Measurements from ENCODE around the gene ACOXL.

ACOXL gene

DNA sequence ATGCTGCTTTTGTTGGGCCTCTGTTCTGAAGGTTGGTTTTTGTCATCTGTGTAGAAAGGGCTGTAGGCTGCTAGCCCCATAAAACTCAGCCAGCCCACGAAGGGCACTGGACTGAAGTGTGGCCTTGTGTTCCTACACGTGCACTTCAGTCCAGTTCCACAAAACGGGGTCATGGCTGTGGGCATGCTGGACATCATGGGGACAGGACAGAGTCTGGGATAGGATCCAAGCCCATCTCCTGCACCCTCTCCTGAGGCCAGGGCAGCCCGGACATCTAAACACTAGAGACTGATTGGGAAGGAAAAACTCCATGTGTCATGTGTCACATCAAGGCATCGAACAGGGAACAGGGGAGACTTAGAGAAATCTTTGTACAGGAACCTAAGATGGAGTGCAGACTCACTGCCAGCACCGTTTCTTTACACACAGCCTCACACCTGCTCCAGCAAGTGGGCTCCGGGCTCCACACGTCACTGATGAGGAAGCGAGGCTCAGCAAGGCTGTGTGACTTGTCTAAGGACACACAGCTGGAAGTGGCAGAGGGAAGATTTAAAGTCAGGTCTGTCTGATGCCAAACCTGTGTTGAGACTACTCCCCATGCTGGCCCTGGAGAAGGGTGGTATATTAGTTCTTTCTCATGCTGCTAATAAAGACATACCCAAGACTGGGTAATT lies 313.5 kb downstream of the ACOXL start:
- DNase-seq: no peak

GRCh38 chr2:111046670-111047069 lies 314.3 kb downstream of the ACOXL start:
- DNase-seq: no peak

- no peak for DNase-seq
These were observed 316.7 kb downstream of the ACOXL start for GRCh38 chr2:111048856-111049768.

GRCh38 chr2:111049792-111050640 lies 317.6 kb downstream of the ACOXL start:
- DNase-seq: no peak

GRCh38 chr2:111050701-111051376 lies 318.5 kb downstream of the ACOXL start:
- no peak for DNase-seq

- DNase-seq: no peak
These were observed 320.2 kb downstream of the ACOXL start for GRCh38 chr2:111052621-111053020.

- no peak for DNase-seq
These were observed 320.9 kb downstream of the ACOXL start for GRCh38 chr2:111053266-111053665.

DNA sequence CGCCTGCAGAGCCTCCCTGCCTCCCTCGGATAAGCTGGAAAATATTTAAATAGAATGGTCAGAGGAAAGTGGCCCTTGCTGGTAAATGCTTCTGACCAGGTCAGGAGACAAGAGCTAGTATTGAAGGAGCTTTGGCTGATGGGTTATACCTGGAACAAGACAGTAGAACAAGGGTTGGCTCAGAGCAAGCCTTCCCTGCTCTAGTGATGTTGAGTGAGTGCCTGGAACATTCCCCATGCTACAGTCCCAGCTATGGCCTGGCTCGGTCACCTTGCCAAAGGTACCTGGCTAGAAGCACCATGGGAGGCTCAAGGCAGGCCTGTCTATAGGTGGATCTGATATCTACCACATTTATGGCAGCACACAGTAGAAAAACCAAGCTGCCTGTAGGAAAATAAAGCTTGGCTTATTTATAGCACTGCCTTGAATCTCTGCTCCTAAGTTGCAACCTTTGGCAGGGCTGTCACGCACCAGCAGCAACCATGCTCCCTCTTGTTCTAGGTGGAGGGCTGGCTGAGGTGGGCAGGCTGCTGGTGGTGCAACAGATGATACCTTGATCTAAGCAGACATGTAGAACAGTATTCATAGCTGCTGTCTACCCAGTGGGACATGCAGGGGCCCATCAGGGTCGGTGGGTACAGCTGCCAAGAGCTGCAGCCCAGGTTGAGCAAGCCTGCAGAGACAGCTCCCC lies 321.6 kb downstream of the ACOXL start:
- no peak for DNase-seq

GRCh38 chr2:111054791-111055691 lies 322.7 kb downstream of the ACOXL start:
- DNase-seq: peak in 1 of 2 donors; percentile 58

DNA sequence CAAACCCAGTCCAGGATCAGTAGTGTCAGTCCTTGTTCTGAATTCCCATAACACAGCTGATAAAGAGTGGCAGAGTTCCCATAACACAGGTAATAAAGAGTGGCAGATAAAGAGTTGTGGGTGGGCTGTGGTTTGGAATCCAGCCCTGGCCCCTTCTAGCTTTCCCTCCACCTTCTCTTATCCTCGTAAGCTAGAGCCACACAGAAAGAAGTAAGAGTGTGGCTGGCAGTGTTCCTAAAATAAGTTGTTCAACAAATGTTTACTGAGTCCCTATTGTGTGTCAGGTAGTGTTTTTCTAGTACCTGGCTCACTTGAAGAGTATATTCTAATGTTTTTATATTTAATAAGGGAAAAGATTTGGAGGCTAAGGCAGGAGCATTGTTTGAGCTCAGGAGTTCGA lies 323.4 kb downstream of the ACOXL start:
- DNase-seq: no peak

DNA sequence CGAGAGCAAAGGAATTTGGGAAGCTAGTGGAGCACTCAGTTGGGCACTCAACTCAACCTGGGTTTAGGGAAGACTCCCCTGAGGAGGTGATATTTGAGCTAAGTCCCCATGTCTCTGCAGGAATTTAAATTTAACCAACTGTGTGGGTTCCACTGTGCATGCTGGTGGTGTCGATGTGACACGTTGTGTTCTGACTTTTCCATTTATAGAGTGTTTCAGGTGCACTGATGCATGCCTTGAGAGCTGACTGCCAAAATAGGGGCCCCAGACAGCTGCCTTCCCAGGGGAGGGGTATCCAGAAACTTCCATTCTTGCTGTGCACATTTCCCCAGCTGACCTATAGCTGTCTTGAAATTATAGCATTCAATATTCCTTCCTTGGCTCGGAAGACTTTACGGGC lies 324.7 kb downstream of the ACOXL start:
- DNase-seq: no peak

- no peak for DNase-seq
These were observed 325.3 kb downstream of the ACOXL start for GRCh38 chr2:111057721-111058120.

- DNase-seq: no peak
These were observed 325.9 kb downstream of the ACOXL start for GRCh38 chr2:111058264-111058663.

GRCh38 chr2:111061191-111061590 lies 328.8 kb downstream of the ACOXL start:
- DNase-seq: peak; percentile 33 to 35

DNA sequence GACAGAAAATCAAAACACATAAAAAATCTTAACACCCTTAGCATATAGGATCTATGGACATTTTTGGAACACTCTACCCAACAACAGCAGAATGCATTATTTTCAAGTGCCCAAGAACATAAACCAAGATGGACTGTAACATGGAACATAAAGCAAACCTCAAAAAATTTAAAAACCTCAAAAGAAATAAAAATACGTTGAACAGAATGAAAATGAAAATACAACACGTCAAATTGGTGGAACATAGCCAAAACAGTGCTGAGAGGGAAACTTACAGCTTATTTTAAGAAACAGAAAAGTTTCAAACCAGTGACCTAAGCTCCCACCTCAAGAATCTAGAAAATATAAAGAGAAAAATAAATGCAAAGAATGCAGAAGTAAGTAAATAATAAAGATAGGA lies 330.0 kb downstream of the ACOXL start:
- no peak for DNase-seq

- DNase-seq: no peak
These were observed 333.8 kb downstream of the ACOXL start for GRCh38 chr2:111066062-111066593.

- no peak for DNase-seq
These were observed 336.2 kb downstream of the ACOXL start for GRCh38 chr2:111068435-111069058.

DNA sequence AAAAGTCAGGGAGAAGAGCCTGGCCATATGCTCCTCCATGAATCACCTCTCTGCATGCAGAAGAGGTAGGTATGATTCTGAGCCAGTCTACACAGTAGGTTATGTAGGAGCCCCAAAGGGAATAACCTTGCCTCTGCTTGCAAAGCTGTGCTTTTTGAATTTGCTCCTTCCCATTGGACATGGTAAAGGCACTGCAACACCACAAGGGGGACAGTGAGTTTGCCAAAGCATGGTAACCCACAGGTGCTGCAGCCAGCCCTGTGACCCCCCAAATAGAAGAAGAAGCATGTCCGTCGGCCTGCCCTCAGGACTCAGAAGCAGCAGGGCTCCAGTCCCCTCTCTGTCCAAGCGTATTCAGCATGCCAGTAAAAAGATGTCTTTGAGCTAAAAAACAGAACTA lies 337.3 kb downstream of the ACOXL start:
- DNase-seq: no peak

- DNase-seq: peak; percentile 60 to 78
These were observed 339.3 kb downstream of the ACOXL start for GRCh38 chr2:111071600-111072171.

Measured in inflammatory macrophage treated with lipopolysaccharide for 1 hour (primary cell).